GM19397 (cell line): ENCODE measurements around the gene SDHAF4.
"Not testable (repeated sequence)": the region's sequence is repeated elsewhere in the genome, so short reads cannot be mapped to it uniquely, and the experiment has no call there.

Source experiments
- ATAC-seq: cut with Tn5 transposase; IDR thresholded peaks from one replicate; pipeline ENCODE4 v1.9.1; 2021; ENCODE audit warnings: mild to moderate bottlenecking, moderate library complexity; ENCODE audit not compliant: unreplicated experiment

The SDHAF4 gene

GRCh38 chr6:70590400-70590799, 23.7 kb downstream of the SDHAF4 start:
- no peak for ATAC-seq

DNA sequence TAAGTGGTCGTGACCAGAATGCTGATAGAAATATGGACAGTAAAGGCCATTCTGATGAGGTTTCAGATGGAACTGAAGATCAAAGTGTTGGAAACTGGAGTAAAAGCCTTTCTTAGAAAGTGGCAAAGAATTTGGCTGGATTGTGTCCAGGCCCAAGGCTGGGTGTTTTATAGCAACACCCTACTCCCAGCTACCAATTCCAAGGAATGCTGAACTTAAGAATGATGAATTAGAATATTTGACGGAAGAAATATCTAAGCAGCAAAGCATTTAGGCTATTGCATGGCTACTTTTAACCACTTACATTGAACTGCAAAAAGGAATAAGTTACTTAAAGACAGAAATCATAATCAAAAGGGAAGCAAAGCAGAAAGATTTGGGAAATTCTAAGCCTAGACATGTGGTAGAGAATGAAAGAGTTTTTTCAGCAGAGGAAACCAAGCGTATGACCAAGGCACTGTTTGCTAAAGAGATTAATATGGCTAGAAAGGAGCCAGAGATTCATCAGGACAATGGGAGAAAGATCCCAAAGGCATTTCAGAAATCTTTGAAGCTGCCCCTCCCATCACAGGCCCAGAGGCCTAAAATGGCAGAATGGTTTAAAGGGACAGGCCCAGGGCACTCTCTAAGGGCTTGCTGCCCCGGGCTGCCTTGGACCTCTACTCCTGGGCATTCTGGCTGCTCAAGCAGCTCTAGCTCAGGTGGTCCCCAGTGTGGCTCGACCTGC, 25.8 kb downstream of the SDHAF4 start:
- ATAC-seq: no peak

DNA sequence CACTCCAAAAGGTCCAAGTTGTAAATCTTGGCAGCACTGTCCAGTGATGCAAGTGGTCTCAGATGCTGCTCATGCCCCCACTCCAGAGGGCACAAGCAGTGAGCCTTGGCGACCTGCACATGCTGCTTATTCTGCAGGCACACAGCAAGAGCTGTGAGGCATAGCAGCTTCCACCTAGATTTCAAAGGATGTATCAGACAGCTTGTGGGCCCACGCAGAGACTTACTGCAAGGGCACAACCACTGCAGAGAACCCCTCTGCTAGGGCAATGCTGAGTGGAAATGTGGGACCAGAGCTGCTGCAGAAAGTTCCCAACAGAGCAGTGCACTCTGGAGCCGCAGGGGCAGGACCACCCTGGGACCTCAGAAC, 26.4 kb downstream of the SDHAF4 start:
- no peak for ATAC-seq

DNA sequence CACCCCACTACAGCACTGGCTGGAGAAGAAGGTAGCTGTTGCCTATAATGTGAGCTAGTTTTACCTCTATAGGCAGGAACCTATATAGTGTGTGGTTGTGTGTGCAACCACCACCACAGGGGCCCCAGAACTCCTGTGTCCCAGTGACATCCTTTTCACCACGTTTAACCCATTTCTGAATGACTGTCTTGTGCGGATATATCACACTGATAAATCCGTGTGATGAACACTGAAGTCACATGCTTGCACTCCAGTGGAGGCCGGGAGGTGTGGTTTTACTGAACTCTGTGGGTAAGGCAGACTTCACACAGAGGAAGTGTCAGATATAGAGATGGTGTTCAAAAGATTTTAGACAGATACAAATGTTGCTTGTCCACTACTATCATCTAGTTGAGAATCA, 32.5 kb downstream of the SDHAF4 start:
- no peak for ATAC-seq

DNA sequence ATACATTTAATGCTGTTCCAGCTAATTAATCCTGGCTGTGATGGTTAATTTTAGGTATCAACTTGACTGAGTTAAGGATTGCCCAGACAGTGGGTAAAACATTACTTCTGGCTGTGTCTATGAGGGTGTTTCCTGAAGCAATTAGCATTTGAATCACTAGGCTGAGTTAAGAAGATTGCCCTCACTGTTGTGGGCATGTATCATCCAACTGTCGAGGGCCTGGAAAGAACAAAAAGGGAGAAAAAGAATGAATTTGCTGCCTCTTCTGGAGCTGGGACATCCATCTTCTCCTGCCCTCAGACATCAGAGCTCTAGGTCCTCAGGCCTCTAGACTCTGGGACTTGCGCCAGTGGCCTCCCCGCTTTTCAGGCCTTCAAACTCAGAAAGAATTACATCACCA, 34.3 kb downstream of the SDHAF4 start:
- ATAC-seq: no peak

- no peak for ATAC-seq
Measured at GRCh38 chr6:70604254-70604653, 37.5 kb downstream of the SDHAF4 start.

DNA sequence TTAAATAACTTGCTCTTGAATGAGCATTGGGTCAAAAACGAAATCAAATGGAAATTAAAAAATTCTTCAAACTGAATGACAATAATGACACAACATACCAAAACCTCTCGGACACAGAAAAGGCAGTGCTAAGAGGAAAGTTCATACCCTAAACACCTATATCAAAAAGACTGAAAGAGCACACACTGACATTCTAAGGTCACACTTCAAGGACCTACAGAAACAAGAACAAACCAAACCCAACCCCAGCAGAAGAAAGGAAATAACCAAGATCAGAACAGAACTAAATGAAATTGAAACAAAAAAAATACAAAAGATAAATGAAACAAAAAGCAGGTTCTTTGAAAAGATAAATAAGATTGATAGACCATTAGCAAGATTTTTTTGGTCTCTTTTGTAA, 40.6 kb downstream of the SDHAF4 start:
- not testable (repeated sequence) for ATAC-seq

DNA sequence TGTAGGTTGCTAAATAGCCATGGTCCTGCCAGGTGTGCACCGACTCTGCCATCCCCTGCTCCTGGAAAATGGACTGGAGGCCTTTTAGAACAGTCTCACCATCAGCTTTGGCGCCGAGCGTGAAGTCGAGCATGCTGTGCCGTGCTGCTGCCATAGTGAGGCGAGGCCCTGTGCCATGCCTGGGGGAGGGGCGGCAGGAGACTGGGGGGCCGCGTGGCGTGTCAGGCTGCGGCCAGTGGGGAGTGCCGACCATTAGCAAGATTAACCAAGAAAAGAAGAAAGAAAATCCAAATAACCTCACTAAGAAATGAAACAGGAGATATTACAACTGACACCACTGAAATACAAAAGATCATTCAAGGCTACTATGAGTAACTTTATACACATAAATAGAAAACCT, 42.5 kb downstream of the SDHAF4 start:
- not testable (repeated sequence) for ATAC-seq

GRCh38 chr6:70616728-70617260, 50.1 kb downstream of the SDHAF4 start:
- no peak for ATAC-seq

DNA sequence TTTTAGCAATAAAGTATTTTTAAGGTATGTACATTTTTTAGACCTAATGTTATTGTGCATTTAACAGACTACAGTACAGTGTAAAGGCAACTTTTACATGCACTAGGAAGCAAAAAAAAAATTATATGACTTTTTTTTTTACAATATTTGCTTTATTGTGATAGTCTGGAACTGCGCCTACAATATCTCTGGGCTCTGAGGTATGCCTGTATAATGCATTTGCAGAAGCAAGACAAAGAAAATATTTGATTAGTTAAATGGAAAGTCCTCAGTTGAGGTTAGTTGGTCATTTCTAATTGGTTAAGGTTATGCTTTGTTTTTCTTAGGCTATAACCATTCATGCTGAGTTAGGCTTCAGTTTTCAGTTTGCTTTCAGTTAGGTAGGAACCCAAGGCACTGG, 54.0 kb downstream of the SDHAF4 start:
- ATAC-seq: no peak

DNA sequence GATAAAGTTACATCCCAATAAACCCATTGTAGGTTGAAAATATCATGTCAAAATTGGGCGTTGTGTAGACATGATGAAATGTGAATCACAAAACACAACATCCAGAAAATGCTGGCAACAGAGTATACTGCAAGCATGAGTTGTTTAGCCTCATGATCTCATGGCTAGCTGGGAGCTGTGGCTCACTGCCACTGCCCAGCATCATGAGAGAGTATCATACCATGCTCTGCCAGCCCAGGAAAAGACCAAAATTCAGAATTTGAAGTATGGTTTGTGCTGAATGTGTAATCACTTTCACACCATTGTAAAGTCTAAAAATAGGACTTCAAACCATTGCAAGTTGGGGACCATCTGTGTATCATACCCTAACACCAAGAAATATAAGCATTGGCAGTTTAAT, 55.7 kb downstream of the SDHAF4 start:
- no peak for ATAC-seq

DNA sequence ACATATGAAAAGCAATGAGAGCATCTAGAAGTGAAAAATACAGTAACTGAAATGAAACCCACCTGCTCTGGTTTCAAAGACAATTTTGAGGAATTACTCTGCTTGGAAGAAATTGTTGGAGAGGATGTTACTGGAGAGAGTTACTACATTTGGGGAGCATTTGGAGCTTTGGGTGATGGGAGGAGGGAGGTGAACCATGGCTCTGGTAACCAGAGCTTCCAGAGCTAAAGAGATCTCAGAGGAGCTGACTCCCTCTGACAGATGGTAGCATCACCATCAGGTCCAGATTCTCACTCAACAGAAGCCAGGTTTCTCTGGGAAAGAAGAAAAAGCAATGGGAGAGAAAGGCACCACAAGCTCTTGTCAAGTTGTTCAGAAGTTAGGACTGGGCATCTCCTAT, 58.7 kb downstream of the SDHAF4 start:
- no peak for ATAC-seq

DNA sequence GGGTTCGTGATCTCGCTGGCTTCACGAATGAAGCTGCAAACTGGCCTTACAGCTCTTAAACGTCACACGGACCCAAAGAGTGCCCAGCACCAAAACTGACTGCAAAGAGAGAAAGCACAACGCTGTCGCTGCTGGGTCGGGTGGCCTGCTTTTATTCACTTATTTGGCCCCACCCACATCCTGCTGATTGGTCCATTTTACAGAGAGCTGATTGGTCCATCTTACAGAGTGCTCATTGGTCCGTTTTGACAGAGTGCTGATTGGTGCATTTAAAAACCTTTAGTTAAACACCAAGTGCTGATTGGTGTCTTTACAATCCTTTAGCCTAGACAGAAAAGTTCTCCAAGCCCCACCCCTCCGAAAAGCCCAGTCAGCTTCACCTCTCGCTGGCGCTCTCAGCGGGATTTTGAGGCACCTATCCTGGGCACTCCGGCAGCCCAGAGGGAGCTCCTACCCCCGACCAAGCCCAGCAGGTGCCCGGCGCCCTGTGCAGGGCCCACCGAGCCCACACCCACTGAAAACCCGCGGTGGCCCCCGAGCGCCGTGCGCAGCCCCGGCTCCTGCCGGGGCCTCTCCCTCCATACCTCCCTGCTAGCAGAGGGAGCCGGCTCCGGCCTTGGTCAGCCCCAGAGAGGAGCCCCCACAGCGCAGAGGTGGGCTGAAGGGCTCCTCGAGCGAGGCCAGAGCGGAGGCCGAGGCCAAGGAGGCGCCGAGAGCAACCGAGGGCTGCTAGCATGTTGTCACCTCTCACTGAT, 60.9 kb downstream of the SDHAF4 start:
- ATAC-seq: no peak

- no peak for ATAC-seq
Measured at GRCh38 chr6:70629929-70630328, 63.2 kb downstream of the SDHAF4 start.

DNA sequence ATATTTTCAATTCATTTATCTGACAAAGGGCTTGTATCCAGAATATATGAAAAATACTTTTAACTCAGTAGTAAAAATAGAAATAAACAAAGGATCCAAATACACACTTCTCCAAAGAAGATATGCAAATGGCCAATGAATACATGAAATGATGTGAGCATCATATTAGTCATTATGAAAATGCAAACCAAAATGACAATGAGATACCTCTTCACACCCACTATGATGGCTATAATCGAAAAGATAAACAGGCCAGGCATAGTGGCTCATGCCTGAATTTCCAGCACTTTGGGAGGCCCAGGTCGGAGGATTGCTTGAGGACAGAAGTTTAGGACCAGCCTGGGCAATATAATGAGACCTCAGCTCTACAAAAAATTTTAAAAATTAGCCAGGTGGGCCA, 67.1 kb downstream of the SDHAF4 start:
- no peak for ATAC-seq

DNA sequence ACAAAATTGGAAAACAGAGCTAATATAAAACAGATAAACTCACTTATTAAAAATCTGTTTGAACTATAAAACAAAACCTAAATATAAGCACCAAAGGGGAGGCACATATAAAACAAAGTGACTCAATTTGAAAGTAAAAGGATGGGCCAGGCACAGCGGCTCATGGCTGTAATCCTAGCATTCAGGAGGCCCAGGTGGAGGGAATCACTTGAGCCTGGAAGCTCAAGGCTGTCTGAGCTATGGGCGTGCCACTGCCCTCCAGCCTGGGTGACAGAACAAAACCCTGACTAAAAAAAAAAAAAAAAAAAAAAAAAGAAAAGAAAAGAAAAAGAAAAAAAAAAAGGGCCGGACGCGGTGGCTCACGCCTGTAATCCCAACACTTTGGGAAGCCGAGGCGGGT, 69.9 kb downstream of the SDHAF4 start:
- no peak for ATAC-seq

DNA sequence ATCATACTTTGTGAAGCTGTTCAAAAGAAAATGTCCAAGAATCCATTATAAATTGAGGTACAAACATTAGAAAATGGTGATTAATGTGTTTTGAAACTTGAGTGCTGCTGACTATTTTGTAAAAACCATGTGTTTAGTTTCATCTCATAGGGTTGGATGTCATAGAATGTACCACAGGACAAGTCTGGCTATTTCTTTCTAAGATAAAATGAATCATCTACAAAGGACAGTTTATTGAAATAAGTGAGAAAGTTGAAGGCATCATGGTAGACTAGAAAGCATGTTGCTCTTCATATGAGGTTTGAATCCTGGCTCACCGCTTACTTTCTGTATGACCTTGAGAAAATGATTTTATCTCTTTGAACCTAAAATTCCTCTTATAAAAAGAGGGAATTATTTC, 71.7 kb downstream of the SDHAF4 start:
- ATAC-seq: no peak
